ENCODE measurements around the gene SCN10A. TPM values are rescaled to one million over a fixed set of nuclear protein-coding genes. Genes with fewer than 3 reads are reported as not detected.

SCN10A gene
- total RNA-seq, 1 experiment from 2014 or later = not detected

DNA sequence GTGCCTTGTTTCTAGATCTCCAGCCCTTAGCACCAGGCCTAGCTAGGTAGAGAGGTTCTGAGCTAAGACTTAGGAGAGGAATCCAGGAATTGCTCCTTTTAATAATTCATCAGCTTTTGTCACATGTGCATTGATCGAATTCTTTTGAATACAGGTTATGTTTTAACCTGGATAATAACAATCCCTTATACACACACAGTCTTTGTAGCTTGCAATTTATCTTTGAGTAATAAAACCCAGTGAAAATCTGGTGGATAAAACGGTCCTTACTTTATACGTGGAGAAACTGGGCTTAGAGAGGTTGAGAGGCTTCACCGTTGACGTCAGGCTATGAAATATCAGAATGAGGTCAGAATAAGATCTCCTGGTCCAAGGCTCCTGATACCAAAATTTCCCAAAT, 7.2 kb upstream of the SCN10A start:
- Histone ChIP-seq H3K36me3 (replicated peaks; ENCODE audit: control insufficient read depth, insufficient read depth, low read length) (no peaks in the 10 kb centered on the region), H3K4me3 (ENCODE audit: insufficient read depth, low read depth, low read length) (no peak overlapping the region), H3K27me3 (ENCODE audit: control insufficient read depth, insufficient read depth, low read length) (no peaks in the 10 kb centered on the region)
- DNase-seq = no peak

- no peak for DNase-seq
- Histone ChIP-seq H3K36me3 (replicated peaks; ENCODE audit: control insufficient read depth, insufficient read depth, low read length) (no peaks in the 10 kb centered on the region), H3K27me3 (ENCODE audit: control insufficient read depth, insufficient read depth, low read length) (no peaks in the 10 kb centered on the region; the same call in 1 of the 2 replicates), H3K4me3 (ENCODE audit: insufficient read depth, low read depth, low read length) (no peak overlapping the region)
Measured at GRCh38 chr3:38811822-38812221, 4.2 kb downstream of the SCN10A start.

DNA sequence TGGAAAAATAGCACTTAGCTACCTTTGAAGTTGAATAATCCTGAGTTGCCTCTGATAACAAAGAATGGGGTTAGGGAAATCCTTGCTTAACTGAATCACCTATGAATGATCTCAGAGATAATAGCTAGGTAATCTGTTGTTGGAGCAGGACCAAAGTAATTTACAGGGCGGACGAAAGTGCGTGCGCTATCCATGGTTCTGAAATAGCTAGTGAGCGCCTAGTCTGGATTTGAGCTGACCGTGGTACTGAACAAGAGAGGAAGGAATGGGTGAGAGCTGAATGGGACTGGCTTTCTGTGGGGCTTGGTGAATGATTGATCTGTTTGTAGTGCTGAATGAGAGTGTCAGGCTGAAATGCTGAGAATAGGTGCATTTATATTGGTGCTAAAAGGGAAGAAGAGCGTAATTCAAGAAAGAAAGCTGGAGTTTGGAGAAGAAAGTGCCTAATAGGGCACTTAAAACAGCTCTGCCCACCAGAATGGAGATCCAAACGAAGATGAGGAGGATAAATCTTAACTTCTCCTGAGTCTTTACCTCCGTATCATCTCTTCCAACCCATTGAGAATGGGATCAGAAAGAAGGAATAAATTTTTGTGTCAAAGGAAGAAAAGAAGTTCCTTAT, 10.1 kb downstream of the SCN10A start:
- Histone ChIP-seq H3K36me3 (replicated peaks; ENCODE audit: control insufficient read depth, insufficient read depth, low read length) (no peaks in the 10 kb centered on the region), H3K27me3 (ENCODE audit: control insufficient read depth, insufficient read depth, low read length) (no peaks in the 10 kb centered on the region; the same call in 1 of the 2 replicates), H3K4me3 (ENCODE audit: insufficient read depth, low read depth, low read length) (no peak overlapping the region)
- peak; percentile 70 for DNase-seq

GRCh38 chr3:38805004-38805403, 11.0 kb downstream of the SCN10A start:
- Histone ChIP-seq H3K36me3 (replicated peaks; ENCODE audit: control insufficient read depth, insufficient read depth, low read length) (no peaks in the 10 kb centered on the region), H3K4me3 (ENCODE audit: insufficient read depth, low read depth, low read length) (no peak overlapping the region), H3K27me3 (ENCODE audit: control insufficient read depth, insufficient read depth, low read length) (no peaks in the 10 kb centered on the region; the same call in 1 of the 2 replicates)
- DNase-seq = no peak

GRCh38 chr3:38800511-38800910, 15.5 kb downstream of the SCN10A start:
- Histone ChIP-seq H3K4me3 (ENCODE audit: insufficient read depth, low read depth, low read length) (no peak overlapping the region), H3K36me3 (replicated peaks; ENCODE audit: control insufficient read depth, insufficient read depth, low read length) (no peaks in the 10 kb centered on the region), H3K27me3 (ENCODE audit: control insufficient read depth, insufficient read depth, low read length) (no peaks in the 10 kb centered on the region)
- DNase-seq = no peak

DNA sequence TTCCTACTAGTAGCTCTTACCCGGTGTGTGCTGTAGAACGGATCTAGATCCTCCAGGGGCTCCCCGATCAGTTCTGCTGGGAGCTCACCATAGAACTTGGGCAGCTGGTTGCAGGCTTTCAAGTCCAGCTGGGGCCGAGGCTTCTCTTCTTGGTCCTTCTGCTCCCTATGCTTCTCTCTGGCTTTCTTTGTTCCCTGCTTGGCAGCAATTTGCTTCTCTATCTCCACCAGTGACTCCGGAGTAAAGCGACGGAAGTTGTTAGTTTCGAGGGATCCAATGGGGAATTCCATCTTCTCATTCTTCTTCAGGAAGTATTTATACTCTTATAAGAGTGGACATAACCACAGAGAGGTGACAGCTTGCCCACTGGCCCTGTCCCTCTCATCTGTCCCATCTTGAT, 22.3 kb downstream of the SCN10A start:
- DNase-seq = no peak
- no peak overlapping the region for H3K4me3 ChIP-seq (ENCODE audit: insufficient read depth, low read depth, low read length)
- no peaks in the 10 kb centered on the region for H3K27me3 ChIP-seq (ENCODE audit: control insufficient read depth, insufficient read depth, low read length)
- no peaks in the 10 kb centered on the region for H3K36me3 ChIP-seq (replicated peaks; ENCODE audit: control insufficient read depth, insufficient read depth, low read length)

DNA sequence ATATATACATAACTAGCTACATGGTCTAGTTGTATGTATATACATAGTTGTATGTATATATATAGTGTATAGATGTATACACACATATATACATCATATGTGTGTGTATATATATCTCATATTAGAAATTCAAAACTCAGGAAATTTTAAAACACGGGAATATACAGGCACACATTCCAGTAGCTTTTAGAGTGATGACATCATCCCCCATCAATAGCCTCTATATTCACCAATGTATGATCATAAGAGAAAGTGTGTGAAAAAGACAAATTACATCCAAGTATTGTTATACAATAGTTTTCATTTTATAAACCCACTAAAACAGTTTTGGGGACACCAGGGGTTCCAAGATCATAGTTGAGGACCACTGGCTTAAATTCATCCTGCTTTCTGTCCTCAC, 23.0 kb downstream of the SCN10A start:
- no peak for DNase-seq
- H3K36me3 ChIP-seq (replicated peaks; ENCODE audit: control insufficient read depth, insufficient read depth, low read length) = no peaks in the 10 kb centered on the region
- H3K4me3 ChIP-seq (ENCODE audit: insufficient read depth, low read depth, low read length) = no peak overlapping the region
- H3K27me3 ChIP-seq (ENCODE audit: control insufficient read depth, insufficient read depth, low read length) = no peaks in the 10 kb centered on the region

GRCh38 chr3:38782148-38782547, 33.9 kb downstream of the SCN10A start:
- no peak overlapping the region for H3K4me3 ChIP-seq (ENCODE audit: insufficient read depth, low read depth, low read length)
- DNase-seq = peak; percentile 18
- H3K27me3 ChIP-seq (ENCODE audit: control insufficient read depth, insufficient read depth, low read length) = no peaks in the 10 kb centered on the region
- no peaks in the 10 kb centered on the region for H3K36me3 ChIP-seq (replicated peaks; ENCODE audit: control insufficient read depth, insufficient read depth, low read length)

- no peaks in the 10 kb centered on the region for H3K27me3 ChIP-seq (ENCODE audit: control insufficient read depth, insufficient read depth, low read length)
- H3K4me3 ChIP-seq (ENCODE audit: insufficient read depth, low read depth, low read length) = no peak overlapping the region
- no peaks in the 10 kb centered on the region for H3K36me3 ChIP-seq (replicated peaks; ENCODE audit: control insufficient read depth, insufficient read depth, low read length)
- no peak for DNase-seq
Measured at GRCh38 chr3:38773528-38773927, 42.5 kb downstream of the SCN10A start.

- no peak overlapping the region for H3K4me3 ChIP-seq (ENCODE audit: insufficient read depth, low read depth, low read length)
- peak; percentile 1 for DNase-seq
- H3K27me3 ChIP-seq (ENCODE audit: control insufficient read depth, insufficient read depth, low read length) = no peaks in the 10 kb centered on the region
- no peaks in the 10 kb centered on the region for H3K36me3 ChIP-seq (replicated peaks; ENCODE audit: control insufficient read depth, insufficient read depth, low read length)
Measured at GRCh38 chr3:38763569-38763968, 52.4 kb downstream of the SCN10A start.

DNA sequence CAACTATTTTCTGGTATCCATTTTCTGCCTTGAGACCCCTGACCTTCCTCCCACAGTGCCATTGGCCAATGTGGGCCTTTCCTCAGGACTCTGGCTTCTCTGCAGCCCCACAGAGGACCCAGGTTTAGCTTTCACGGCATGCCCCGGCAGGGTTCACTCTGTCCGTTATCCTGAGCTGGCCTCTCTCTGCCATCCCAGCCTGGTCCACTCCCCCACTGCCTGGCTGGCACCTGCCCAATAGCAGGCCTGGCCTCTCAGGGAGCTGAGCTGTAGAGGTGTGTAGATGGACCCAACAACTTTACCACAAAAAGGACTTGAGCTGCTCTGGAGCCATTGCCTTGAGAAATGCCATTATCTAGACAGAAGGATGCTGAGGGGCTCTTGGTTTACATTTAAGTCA, 57.5 kb downstream of the SCN10A start:
- Histone ChIP-seq H3K36me3 (replicated peaks; ENCODE audit: control insufficient read depth, insufficient read depth, low read length) (no peaks in the 10 kb centered on the region), H3K4me3 (ENCODE audit: insufficient read depth, low read depth, low read length) (no peak overlapping the region), H3K27me3 (ENCODE audit: control insufficient read depth, insufficient read depth, low read length) (no peaks in the 10 kb centered on the region; the same call in 1 of the 2 replicates)
- DNase-seq = no peak

- DNase-seq = no peak
- H3K27me3 ChIP-seq (ENCODE audit: control insufficient read depth, insufficient read depth, low read length) = no peaks in the 10 kb centered on the region; the same call in 1 of the 2 replicates
- H3K36me3 ChIP-seq (replicated peaks; ENCODE audit: control insufficient read depth, insufficient read depth, low read length) = no peaks in the 10 kb centered on the region
- no peak overlapping the region for H3K4me3 ChIP-seq (ENCODE audit: insufficient read depth, low read depth, low read length)
Measured at GRCh38 chr3:38757721-38758120, 58.3 kb downstream of the SCN10A start.

GRCh38 chr3:38756892-38757291, 59.1 kb downstream of the SCN10A start:
- Histone ChIP-seq H3K27me3 (ENCODE audit: control insufficient read depth, insufficient read depth, low read length) (no peaks in the 10 kb centered on the region; the same call in 1 of the 2 replicates), H3K36me3 (replicated peaks; ENCODE audit: control insufficient read depth, insufficient read depth, low read length) (no peaks in the 10 kb centered on the region), H3K4me3 (ENCODE audit: insufficient read depth, low read depth, low read length) (no peak overlapping the region)
- no peak for DNase-seq

GRCh38 chr3:38755130-38755529, 60.9 kb downstream of the SCN10A start:
- no peaks in the 10 kb centered on the region for H3K36me3 ChIP-seq (replicated peaks; ENCODE audit: control insufficient read depth, insufficient read depth, low read length)
- DNase-seq = peak; percentile 47
- no peaks in the 10 kb centered on the region; the same call in 1 of the 2 replicates for H3K27me3 ChIP-seq (ENCODE audit: control insufficient read depth, insufficient read depth, low read length)
- H3K4me3 ChIP-seq (ENCODE audit: insufficient read depth, low read depth, low read length) = no peak overlapping the region

DNA sequence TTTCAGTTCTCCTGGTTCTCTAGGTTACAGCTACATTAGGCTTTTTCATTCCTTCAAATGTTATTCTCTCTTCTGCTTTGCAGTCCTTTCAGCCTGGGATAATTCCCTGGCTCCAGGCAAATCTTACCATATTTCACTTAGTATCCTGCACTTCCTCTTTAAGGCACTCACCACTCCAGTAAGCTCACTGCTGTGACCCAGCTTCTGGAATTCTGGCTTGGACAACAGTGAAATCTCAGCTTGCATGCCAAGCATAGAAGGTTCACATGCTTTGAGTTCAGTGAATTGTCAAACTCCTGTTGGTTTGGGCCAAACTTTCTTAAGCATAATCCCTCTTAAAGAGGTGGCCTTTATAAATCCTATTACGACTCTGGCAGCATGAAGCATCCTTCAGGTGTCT, 69.4 kb downstream of the SCN10A start:
- H3K36me3 ChIP-seq (replicated peaks; ENCODE audit: control insufficient read depth, insufficient read depth, low read length) = no peaks in the 10 kb centered on the region
- H3K4me3 ChIP-seq (ENCODE audit: insufficient read depth, low read depth, low read length) = no peak overlapping the region
- no peak for DNase-seq
- no peaks in the 10 kb centered on the region for H3K27me3 ChIP-seq (ENCODE audit: control insufficient read depth, insufficient read depth, low read length)

- Histone ChIP-seq H3K4me3 (ENCODE audit: insufficient read depth, low read depth, low read length) (no peak overlapping the region), H3K36me3 (replicated peaks; ENCODE audit: control insufficient read depth, insufficient read depth, low read length) (no peaks in the 10 kb centered on the region), H3K27me3 (ENCODE audit: control insufficient read depth, insufficient read depth, low read length) (no peaks in the 10 kb centered on the region)
- DNase-seq = no peak
Measured at GRCh38 chr3:38743043-38743442, 73.0 kb downstream of the SCN10A start.
